DLD1 (cell line): ENCODE results near the gene MEGF9.

Experiments used
- in situ Hi-C: cut with HindIII; loops from 2 replicates; pipeline ENCODE4 v1.10.0; 2017; ENCODE audit warnings: low sequenced_read_pairs

MEGF9 gene

DNA sequence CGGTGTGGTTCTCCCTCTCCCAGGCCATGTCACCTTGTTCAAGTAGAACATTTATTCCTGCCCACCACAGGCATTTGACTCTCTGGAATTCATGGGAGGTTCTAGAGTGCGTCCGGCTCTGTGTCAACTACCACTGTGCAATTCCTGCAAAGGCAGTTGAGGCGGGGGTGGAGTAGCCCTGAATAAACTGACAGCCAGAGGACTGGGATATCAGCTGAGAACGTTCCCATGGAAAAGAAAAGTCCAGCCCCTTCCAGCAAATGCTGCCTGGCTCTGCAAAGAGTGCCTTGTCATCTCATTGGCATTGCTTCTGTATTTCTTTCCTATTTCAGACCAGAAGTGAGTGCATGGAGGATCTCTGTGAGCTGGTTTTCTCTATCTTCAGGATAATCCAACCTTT is 18.9 kb upstream of the MEGF9 start:
- in situ Hi-C loops: no loop called here

DNA sequence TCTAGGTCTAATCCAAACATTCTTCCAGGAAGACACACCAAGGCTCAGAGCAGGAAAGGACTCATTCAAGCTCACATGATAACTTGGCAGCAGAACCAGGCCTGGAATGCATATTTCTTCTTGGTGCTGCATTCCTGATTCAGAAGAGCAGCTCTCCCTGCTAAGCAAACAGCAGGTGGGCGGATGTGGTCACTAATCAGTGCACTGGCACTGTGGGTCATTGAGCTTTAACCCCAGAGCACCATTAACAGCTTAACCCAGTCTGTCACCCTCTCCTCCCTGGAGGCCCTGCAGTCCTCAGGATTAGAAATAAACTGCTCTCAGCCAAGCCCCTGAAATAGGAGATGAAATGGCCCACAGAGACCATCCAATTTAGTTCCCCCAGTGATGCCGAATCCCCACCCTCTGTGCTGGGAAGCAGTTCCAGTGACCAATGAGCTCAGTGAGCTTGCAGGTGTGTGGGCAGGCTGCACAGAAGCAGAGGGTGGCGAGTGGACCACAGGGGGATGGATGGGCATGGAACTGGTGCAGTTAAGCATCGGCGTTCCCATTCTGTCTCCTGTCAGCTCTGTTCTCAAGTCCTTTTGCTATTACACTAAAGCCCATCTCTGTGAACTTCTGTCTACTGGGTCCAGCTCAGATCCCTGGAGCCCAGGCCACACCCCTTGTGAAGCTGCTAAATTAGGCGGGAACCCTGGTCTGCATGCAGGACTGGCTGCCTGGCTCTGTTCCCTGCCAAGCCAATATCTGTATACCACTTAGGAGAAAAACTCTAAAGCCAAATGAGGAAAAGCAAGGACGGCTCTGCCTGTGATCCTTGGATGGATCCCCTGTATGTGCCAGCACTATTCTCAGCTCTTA is 16.6 kb upstream of the MEGF9 start:
- in situ Hi-C loops: no loop called here

GRCh38 chr9:120729791-120730241 is 15.5 kb upstream of the MEGF9 start:
- in situ Hi-C loops: no loop called here

DNA sequence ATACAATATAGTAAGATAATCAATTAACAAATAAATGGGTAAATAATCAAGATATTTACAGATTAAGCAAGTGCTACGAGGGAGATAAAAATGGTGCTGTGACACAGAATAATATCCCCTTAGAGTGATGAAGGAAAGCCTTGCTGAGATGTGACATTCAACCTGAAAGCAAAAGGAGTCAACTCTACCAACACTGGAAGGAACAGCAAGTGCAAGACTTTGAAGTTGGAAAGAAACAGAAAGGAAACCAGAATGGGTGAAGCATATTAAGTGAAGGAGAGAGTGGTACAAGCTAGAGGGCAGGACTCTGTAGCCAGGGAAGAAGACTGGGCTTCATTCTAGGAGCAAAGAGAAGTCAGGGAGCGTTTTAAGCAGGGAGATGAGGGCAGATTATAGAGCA is 12.2 kb upstream of the MEGF9 start:
- in situ Hi-C loops: no loop called here

GRCh38 chr9:120725907-120726306 is 11.6 kb upstream of the MEGF9 start:
- in situ Hi-C loops: no loop called here

GRCh38 chr9:120724757-120725400 is 10.6 kb upstream of the MEGF9 start:
- in situ Hi-C loops: no loop called here

GRCh38 chr9:120723565-120723964 is 9.3 kb upstream of the MEGF9 start:
- in situ Hi-C loops: no loop called here

DNA sequence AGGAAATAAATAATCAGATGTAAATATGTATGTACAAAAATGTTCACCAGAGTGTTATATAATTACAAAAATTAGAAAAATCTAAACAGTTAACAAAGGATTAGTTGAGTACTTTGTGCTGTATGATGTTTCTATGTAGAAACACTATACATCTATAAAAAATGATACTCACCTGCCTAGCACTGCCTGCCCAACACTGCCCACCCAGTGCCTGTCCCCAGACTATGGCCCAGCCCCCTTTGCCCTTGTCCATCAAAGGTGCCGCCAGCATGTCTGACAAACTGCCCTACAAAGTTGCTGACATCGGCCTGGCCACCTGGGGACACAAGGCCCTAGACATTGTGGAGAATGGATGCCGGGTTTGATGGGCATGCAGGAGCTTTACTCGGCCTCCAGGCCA is 6.1 kb upstream of the MEGF9 start:
- in situ Hi-C loops: no loop called here

DNA sequence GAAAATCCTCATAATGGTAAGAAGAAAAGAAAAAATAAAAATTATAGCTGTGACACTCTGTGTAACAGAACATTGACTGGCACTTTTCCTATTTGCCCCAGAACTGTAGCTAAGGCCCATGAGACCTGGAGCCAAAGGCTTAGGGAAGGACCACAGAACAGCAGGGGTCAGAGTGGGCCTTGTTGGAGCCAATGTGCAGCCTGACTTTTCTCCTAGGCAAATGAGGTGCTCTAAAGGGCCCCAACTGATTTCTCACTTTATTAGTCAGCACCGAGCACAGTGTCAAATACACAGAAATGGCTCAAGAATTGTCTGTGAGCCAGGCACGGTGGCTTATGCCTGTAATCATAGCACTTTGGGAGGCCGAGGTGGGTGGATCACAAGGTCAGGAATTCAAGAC is 4.0 kb upstream of the MEGF9 start:
- in situ Hi-C loops: no loop called here

- in situ Hi-C loops: no loop called here
Measured at GRCh38 chr9:120717176-120717575, 2.9 kb upstream of the MEGF9 start.

- in situ Hi-C loops: no loop called here
Measured at GRCh38 chr9:120716483-120716882, 2.2 kb upstream of the MEGF9 start.

DNA sequence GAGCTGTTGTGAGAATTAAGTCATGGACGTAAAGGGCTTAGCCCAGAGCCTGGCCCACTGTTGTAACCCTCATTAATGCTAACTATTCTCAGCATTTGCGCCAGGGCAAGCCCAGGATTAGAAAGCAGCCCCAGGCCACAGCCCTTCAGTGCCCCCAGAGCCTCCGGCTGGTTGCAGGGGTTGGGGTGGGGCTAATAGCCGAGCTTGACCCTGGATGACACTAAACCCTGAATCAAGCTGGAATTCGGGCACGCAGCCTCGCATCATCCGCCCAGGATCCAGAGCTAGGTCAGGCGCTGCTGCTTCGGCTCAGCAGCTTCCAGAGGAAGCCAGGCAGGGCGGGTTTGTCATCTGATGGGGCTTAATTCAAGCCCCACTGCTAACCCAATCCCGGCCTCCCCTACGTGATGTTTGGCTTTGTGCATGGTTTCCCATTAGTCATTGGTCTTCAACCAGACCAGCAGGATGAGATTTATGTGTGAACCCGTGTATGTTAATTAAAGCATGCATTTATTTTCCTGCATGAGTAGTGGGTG is 1.2 kb upstream of the MEGF9 start:
- in situ Hi-C loops: no loop called here

DNA sequence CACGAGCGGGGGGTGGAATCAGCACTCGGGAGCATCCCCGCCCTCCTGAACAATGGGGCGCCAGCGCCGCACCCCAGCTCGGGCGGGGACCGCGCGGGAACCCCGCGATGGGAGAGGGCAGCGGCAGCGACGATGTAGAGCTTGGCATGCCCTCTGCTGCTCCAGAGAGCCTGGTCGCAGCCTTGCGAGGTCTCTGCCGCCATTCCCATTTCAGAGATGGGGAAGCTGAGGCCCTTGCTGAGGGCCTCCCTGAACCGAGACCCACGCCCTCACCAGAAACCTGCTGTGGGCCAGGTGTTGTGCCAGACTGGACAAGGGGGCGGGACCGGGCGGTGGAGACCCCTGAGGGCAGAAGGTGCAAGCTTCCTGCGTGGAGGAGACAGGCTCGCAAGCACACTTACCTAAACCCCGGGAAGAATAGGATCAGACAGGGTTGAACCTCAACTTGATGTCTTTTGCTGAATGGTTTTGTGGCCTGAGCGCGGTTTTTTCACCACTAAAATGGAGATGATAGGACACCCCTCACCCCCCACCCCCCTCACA is 647 bp upstream of the MEGF9 start:
- in situ Hi-C loops: no loop called here

GRCh38 chr9:120713257-120714087 is 798 bp downstream of the MEGF9 start:
- in situ Hi-C loops: no loop called here

GRCh38 chr9:120712539-120713031 is 1.7 kb downstream of the MEGF9 start:
- in situ Hi-C loops: no loop called here

GRCh38 chr9:120711841-120712538 is 2.3 kb downstream of the MEGF9 start:
- in situ Hi-C loops: no loop called here

GRCh38 chr9:120711354-120711753 is 2.9 kb downstream of the MEGF9 start:
- in situ Hi-C loops: no loop called here

DNA sequence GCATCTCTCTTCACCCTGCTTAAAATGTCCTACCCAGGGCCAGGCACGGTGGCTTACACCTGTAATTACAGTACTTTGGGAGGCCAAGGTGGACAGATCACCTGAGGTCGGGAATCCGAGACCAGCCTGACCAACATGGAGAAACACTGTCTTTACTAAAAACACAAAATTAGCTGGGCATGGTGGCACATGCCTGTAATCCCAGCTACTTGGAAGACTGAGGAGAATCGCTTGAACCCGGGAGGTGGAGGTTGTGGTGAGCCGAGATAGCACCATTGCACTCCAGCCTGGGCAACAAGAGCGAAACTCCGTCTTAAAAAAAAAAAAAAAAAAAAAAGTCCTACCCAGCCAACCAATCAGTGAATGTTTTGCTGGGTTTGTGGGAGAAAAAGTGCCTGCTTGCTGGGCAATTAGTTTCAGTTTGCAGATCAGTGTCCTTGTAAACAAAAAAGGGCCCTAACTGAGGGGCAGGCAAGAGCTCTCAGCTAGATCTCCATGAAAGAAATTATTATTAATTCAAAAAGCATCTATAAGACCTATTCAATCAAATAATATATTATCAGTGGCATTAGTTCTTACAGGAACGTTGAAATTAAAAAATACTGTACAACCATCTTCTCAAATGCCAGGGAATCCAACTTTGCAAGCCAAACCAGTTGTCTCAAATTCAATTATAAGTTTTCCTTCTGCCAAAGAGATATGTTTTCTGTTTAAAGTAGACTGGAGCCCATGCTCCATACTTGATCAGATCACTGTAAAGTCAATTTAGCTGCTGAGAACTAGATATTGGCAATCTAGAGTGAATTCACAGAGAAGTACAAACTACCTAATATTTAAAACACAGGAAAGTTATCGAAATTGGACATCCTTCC is 3.9 kb downstream of the MEGF9 start:
- in situ Hi-C loops: no loop called here

GRCh38 chr9:120708526-120709224 is 5.6 kb downstream of the MEGF9 start:
- in situ Hi-C loops: no loop called here
